Hematopoietic multipotent progenitor cell treated with erythropoietin and hydrocortisone succinate and interleukin-3 and kit ligand, for 15 days (in vitro differentiated cells): ENCODE results near the gene APOB.

Experiments
- DNase-seq: peaks from one replicate; pipeline ENCODE4 v3.0.0-alpha.2; 2015; ENCODE audit warnings: low spot score

The APOB gene

DNA sequence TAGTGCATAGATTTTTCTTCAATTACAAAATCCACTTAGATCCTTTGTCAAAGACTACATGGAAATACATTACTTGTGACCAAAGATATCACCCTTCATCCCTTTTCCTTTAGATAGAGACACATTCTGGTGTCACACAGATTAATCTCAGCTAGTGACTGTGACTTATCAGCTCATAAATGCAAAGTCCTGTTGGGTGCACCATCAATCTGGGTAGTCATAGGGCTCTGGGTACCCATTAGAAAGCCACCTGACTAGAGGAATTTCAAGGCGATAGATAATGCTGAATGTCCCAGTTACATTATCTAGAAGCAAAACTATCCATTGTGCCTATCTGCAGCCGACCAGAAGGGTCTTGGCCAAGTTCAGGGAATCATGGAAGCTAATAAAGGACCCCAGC, 2.6 kb upstream of the APOB start:
- no peak for DNase-seq

DNA sequence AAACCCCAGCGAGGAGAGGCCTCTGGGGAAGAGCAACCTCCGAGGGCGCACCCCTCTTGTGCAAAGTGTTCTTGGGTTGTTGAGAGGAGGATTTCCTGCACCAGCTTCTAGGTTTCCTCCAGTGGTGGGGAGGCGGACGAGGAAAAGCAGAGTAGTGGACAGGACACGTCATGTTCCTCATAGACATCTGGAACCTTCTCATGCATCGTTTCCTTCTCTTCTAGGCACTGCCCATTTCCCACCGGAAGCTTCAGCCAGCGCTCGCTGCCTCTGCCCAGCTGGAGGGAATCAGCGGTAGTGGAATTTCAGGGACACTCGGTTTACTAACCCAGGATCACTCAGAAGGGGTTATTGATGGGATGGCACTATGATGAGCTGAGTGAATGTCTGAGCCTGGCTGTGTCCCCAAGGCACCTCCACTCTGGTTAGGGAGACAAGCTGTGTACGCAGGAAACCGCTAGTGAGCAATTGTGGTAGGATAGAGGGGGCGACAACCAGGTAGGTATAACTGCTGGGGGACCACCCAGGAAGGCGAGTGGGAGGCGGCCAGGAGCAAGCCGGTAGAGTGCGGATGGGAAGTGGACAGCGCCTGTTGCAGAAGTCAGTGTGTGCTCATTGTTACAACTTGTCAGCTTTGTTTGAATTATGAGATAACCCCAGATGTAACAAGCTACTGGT, 960 bp upstream of the APOB start:
- no peak for DNase-seq

DNA sequence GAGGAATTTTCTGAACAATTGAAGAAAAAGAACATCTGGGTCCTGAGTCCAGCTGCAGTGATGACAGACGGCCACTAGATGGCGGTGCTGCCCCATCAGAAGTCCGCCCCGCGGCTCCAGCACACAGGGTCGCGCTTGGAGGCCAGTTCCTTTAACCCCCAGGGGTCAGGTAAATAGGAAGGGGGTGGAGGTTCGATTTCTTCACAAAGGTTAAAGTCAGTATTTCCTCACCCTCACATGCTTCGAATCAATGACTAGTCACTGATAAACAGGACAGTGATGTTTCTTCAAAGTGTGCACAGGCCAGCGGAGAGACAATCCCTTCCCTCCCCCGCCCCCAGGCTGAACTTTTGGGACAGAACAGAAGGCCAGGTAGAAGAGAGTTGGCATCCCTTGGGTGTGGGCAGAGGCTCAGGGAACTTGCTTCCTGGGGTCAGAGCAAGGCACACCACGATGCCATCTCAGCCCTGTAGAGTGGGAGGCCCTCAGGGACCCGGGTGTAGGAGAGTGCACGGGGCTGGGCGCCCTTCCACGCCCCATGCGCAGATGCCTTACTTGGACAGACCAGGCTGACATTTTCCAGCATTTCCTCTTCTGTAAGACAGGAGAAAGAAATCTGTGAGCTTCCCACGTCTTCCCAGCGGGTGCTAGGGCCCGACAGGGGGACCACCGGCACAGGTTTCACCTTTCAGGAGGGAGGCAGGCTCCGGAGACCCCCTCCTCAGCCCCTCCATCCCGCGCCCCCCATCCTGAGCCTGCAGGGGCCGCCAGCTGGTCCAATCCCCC, 722 bp downstream of the APOB start:
- peak; percentile 54 for DNase-seq

GRCh38 chr2:21042708-21042957, 1.2 kb downstream of the APOB start:
- no peak for DNase-seq

- no peak for DNase-seq
Measured at GRCh38 chr2:21041943-21042707, 1.7 kb downstream of the APOB start.

- DNase-seq, result no peak
Measured at GRCh38 chr2:21041462-21041861, 2.4 kb downstream of the APOB start.

DNA sequence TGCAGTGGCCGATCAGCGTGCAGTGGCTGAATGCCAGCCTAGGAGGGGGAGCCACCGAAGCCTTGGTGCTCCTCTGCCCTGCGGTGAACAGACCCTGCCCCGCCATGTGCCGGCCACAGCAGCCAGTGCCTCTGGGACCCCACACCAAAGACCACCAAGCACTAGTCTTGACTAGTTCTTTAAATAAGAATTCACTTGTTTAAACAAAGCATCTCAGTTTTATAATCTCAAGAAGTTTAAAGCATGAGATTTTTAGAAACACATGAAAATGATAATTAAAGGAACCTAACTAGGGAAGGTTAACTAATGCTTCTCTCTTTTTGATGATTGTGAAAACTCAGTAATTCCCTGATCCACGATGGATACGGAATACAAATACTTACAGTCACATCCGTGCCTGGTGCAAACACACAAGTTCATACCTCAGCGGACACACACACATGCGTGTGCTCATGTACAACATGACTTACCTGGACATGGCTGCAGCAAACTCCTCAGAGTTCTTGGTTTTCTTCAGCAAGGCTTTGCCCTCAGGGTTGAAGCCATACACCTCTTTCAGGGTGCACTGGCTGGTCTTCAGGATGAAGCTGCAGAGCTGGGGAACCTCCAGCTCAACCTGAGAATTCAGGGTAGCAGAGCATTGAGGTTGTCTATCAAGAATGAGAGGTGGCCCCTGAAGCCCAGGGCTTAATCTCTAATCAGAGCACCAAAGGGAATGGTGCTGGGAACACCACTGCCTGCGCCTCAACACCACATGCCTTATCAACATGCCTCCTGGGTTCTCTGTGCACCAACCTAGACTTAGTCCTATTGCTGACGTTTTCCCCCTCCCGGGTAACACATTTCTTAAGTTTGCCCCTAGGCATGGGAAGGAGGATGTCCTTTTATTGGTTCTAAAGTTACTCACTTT, 3.1 kb downstream of the APOB start:
- no peak for DNase-seq

DNA sequence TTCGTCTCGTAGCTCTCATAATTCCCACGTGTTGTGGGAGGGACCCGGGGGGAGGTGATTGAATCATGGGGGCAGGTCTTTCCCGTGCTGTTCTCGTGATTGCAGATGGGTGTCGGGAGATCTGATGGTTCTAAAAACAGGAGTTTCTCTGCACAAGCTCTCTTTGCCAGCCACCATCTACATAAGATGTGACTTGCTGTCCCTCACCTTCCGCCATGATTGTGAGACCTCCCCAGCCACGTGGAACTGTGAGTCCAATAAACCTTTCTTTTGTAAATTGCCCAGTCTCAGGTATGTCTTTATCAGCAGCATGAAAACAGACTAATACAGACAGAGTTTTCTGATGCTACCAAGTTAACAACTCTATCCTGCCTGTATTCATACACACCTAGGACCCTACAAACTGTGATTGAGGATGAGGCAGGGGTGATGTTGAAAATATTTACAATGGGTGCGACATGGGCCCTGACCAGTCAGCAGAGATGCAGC, 3.9 kb downstream of the APOB start:
- DNase-seq, result no peak

DNA sequence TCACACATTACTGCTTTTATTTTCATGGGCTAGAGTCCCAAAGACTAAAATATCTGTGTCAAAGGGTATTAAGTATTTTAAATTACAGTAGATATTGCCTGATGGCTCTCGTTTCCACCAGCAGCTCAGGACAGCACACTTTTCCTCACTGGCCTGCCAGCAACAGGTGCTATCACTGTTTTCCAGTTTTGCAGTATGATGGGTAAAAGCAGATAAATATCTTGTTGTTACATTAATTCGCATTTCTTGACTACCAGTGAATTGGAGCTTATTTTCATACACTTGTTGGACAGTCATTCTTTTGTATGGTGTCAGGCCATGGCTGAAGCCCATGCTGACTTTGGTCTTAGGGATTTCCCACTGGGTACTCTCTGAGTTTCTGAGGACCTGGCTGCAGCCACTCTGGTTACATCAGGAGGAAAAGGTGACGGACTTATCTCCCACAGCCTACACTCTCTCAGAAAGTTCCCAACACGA, 4.8 kb downstream of the APOB start:
- no peak for DNase-seq

GRCh38 chr2:21038403-21039073, 5.3 kb downstream of the APOB start:
- DNase-seq, result no peak

DNA sequence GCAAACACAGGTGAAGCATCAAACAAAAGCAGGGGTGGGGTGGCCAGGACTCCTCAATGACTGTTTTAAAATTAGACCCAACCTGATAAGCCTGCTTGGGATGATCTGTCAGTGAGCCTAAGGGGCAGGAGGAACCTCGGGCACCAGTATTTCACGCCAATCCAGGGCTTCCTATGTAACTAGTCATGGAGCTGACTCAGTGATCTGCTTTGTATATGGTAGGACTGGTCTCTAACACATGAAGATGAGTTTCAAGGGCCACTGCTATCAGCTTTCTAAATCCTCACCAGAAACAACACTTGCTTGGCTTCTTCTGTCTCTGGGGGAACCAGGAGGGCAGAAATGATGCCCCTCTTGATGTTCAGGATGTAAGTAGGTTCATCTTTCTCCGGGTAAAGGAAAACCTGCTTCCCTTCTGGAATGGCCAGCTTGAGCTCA, 6.2 kb downstream of the APOB start:
- DNase-seq, result no peak

DNA sequence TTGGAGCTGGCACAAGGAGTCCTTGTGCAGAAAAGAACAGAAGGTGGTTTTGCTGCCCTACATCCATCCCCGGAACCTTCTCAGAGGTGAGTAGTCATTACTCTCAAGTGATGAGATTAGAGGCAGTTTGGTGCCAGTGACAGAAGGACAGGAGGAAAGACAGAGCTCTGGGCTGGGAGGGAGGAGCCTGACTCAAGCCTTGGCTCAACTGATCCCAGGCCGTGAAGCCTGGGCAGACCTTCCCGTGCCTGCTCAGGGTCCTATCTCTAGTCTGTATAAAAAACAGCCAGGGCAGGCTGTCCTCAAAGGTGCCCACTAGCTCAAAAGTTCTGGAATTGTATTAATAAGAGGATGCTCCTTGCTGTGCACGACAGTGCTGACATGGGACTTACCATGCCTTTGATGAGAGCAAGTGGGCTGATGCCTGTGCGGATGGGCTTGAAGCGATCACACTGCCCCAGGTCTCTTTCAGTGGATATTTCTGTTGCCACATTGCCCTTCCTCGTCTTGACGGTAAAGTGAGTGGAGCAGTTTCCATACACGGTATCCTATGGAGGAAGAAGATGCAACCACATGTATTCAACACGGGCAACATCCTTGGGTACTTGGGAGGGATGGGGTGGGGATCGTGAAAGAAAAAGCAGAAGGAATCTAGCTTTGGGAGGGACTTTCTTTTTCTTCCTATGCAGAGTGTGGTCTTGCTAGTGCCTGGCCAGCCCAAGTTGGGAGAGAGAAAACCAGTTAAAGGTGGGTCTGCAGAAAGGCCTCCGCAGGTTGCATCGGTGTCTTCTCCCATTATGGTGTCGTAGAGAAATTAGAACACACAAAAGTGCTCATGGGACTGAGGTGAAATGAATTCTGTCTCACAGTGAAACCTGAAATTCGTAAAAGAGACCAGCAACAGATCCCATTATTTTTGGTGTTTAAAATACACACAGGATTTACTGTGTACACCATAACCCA, 6.9 kb downstream of the APOB start:
- DNase-seq, result no peak

DNA sequence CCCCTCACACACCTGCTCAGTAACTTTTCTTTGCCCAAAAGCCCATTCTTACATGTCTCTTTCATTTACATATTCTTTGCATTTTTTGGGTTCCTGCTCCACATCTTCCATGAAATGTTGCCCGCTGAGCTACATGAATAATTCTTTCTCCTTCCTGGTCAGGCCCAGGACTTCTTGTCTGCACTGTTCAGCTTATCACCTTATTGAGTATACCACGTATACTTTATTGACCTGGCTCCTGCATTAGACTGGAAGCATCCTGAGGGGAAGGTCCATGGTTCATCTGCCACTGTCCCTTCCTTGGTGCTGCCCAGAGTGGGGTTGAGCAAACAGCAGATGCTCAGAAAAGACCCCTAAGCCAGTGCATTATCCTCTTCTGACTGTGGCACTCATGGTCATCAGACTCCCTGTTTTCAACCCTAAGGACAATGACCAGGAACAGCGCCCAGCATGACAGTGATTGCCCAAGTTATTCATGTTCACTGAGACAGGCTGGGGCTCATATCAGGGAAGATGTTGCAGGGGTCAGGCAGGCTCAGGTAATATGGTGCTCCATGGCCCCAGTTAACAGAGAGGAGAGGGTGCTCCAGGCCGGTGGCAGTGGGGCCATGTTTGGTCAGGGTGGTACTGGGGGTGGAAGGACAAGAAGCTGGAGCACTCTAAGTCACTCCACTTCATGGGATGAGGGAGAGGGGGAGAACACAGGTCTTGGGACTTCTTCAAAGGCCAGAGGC, 7.7 kb downstream of the APOB start:
- DNase-seq, result no peak

- DNase-seq, result no peak
Measured at GRCh38 chr2:21035282-21035973, 8.4 kb downstream of the APOB start.

DNA sequence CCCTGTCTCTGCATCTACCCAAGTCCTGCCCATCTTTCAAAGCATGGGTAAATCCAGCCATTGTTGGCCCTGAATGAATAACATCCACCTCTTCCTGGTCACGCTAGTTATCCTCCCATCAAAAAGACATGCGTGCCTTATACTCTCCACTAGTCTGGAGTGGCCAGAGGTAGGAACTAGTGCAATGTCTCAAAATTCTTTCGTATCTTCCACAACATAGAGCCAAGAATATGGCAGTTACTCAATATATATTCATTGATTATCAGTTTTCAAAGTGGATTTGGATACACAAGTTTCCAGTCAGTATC, 8.9 kb downstream of the APOB start:
- DNase-seq, result no peak

DNA sequence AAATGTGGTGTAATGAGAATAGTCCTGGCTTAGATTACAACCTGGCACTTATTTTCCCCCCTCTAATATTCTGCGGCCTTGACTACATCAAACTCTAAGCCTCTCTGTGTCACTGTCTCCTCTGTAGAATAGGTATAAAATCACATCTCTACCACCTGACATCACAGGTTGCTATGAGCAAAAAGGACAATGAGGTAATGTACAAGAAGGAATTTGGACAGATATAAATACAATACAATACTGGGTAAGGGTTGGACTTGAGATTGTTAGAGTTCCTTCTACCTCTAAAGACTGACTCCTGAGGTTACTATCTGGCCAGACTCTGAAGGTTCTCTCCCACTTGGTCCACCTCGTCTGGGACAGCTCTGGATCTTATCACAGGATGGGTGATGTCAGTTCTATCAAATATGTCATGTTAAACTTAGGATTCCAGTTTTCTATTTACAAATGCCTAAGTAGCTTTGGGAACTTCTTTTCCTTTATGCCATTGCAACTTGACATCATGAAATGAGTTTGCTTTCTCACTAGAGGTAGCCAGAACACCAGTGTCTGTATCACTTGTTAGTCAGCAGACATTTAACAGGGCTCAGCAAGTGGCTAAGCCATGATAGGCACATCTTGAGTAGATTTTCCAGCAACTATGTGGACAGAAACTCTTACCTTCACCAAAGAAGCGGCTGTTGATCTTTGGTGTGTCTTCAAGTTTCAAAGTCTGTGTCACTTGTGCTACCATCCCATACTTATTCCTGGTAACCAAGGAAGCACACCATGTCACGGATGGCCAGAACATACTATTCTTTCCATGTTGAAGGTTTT, 9.5 kb downstream of the APOB start:
- DNase-seq, result no peak

GRCh38 chr2:21033237-21034155, 10.4 kb downstream of the APOB start:
- DNase-seq, result no peak
